ENCODE data around the gene KCNE4.

GRCh38 chr2:223020971-223021675, 30.9 kb upstream of the KCNE4 start:
- TF ChIP-seq TAF1 (IDR thresholded peaks at IDR 0.05; ENCODE audit: borderline replicate concordance, low read depth, low read length): no peak
- TF ChIP-seq POLR2A (IDR thresholded peaks at IDR 0.05; ENCODE audit: low read depth, low read length): no peak

Data from GM12892 (cell line).